ENCODE measurements around the gene HAUS8.

DNA sequence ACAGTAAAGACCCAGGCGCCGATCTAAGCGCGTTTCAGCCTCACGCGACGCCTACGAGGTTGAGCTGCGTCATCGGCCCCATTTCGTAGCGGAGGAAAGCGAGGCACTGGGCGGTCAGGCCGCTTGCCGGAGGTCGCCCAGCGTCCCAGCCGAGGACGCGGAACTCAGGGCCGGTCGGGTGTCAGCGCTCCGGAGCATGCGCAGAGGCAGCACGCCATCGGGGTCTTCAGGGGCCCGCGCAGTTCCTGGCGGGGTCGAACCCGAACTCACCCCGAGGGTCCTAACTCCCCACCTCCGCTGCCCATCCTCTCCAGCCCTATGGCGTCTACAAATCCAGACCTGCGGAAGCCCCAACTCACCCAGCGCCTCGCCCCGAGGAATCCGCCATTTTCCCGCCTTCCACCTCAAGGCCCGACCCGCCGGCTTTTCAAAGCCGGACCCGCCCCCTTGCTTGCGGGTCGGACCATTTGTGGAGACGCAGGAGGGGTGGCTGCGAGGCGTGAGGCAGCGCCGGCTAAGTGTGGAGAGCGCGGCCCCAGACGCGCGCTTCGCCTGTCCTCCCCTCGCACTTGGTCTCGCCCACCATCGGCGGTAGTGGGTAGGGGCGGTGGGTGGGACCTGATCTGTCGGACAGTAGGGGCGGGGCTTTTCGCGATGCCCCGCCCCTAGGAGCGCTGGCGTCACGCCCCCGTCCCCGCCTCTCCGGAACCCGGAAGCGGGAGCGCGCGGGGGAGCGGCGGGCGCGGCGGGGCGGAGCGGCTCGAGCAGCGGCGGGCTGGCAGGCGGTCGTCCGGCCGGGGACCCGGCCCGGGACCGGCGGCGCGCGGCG lies at the start of gene HAUS8, which contains the start of gene MYO9B:
- peak; percentile 77 for TF ChIP-seq POLR2A (IDR thresholded peaks at IDR 0.05; ENCODE audit: extremely low read depth, insufficient read length)
- TF ChIP-seq, protein P1, sequence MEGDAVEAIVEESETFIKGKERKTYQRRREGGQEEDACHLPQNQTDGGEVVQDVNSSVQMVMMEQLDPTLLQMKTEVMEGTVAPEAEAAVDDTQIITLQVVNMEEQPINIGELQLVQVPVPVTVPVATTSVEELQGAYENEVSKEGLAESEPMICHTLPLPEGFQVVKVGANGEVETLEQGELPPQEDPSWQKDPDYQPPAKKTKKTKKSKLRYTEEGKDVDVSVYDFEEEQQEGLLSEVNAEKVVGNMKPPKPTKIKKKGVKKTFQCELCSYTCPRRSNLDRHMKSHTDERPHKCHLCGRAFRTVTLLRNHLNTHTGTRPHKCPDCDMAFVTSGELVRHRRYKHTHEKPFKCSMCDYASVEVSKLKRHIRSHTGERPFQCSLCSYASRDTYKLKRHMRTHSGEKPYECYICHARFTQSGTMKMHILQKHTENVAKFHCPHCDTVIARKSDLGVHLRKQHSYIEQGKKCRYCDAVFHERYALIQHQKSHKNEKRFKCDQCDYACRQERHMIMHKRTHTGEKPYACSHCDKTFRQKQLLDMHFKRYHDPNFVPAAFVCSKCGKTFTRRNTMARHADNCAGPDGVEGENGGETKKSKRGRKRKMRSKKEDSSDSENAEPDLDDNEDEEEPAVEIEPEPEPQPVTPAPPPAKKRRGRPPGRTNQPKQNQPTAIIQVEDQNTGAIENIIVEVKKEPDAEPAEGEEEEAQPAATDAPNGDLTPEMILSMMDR (IDR thresholded peaks at IDR 0.05; ENCODE audit: low read depth, low read length) = no peak

Measured in NB4 (cell line).